GM19043 (cell line): Measurements from ENCODE around the gene GPANK1.

Experiments used
- ATAC-seq: cut with Tn5 transposase; IDR thresholded peaks from one replicate; pipeline ENCODE4 v1.9.1; 2021; ENCODE audit warnings: low read depth; ENCODE audit not compliant: unreplicated experiment

The GPANK1 gene

GRCh38 chr6:31663961-31664789 is 622 bp downstream of the GPANK1 start:
- ATAC-seq: no peak

GRCh38 chr6:31663126-31663960 is 1.5 kb downstream of the GPANK1 start:
- no peak for ATAC-seq

GRCh38 chr6:31662124-31662723 is 2.6 kb downstream of the GPANK1 start:
- no peak for ATAC-seq

GRCh38 chr6:31661262-31662123 is 3.3 kb downstream of the GPANK1 start:
- ATAC-seq: no peak

- peak; percentile 38 for ATAC-seq
Observed at GRCh38 chr6:31660381-31661261, 4.2 kb downstream of the GPANK1 start, which contains the start of gene C6orf47. C6orf47 (minus strand) TSS chr6:31660778; CDS start chr6:31659947, 831 bp downstream.

- ATAC-seq: no peak
Observed at GRCh38 chr6:31659649-31660380, 5.0 kb downstream of the GPANK1 start.

GRCh38 chr6:31658983-31659648 is 5.7 kb downstream of the GPANK1 start:
- ATAC-seq: no peak

- ATAC-seq: no peak
Observed at GRCh38 chr6:31658158-31658688, 6.6 kb downstream of the GPANK1 start.

- no peak for ATAC-seq
Observed at GRCh38 chr6:31657406-31658157, 7.2 kb downstream of the GPANK1 start.

- ATAC-seq: no peak
Observed at GRCh38 chr6:31655349-31656237, 9.2 kb downstream of the GPANK1 start, which contains the start of gene APOM. APOM (plus strand) TSS chr6:31655894; CDS start chr6:31655967, 73 bp downstream.

GRCh38 chr6:31654574-31655348 is 10.0 kb downstream of the GPANK1 start:
- no peak for ATAC-seq

- ATAC-seq: peak; percentile 65
Observed at GRCh38 chr6:31652925-31653724, 11.7 kb downstream of the GPANK1 start.

- ATAC-seq: peak; percentile 14
Observed at GRCh38 chr6:31651602-31652191, 13.1 kb downstream of the GPANK1 start.

GRCh38 chr6:31645325-31645724 is 19.5 kb downstream of the GPANK1 start:
- ATAC-seq: no peak
